ENCODE results near the gene DACH1. TPM values are rescaled to one million over a fixed set of nuclear protein-coding genes. Genes with fewer than 3 reads are reported as not detected.

The DACH1 gene
- total and polyA plus RNA-seq, 3 experiments from 2014 or later = not detected

DNA sequence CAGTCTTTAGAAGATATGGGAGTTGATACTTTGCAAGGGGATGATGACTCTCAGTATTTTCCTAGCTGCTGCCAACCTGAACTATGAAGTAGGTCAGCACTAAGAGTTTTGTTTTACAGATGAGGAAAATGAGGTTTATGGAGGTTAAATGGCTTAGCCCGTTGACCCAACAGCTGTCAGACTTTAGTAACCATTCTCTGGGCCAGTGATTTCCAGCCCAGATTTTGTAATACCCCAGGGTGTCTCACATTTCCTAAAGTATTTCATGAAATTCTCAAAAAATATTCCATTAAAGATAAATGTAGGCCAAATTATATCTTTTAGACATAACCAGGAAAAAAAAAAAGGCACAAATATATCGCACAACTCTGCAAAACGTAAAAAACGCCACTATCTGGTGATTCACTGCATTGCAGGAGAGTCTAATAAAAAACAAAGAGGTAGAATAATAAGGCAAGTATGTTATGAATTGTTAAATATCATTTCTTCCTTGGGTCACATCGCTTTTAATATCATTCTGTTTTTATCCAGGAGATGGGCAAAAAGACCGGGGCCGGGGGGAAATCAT is 112.5 kb downstream of the DACH1 start:
- Mint-ChIP-seq H3K27ac (no peak overlapping the region), H3K4me1 (no peaks in the 10 kb centered on the region), H3K4me3 (no peak overlapping the region), H3K9me3 (peaks cover 0 to 10% (median 0%) of the 10 kb centered on the region in 5 donors), H3K36me3 (no peaks in the 10 kb centered on the region), H3K27me3 (no peaks in the 10 kb centered on the region)
- H3K4me1 ChIP-seq (ENCODE audit: insufficient read depth, low read length) = no peaks in the 10 kb centered on the region
- no peaks in the 10 kb centered on the region for H3K9me3 ChIP-seq (ENCODE audit: low read length)
- ChIA-PET CTCF (no interaction called here), POLR2A (no interaction called here)
- no peak overlapping the region for H3K4me3 ChIP-seq (ENCODE audit: low read length)
- no peak for DNase-seq
- no peak overlapping the region for H3K27ac ChIP-seq (ENCODE audit: low read depth, low read length)
- no peaks in the 10 kb centered on the region for H3K27me3 ChIP-seq (ENCODE audit: insufficient read depth, low read length, poor library complexity, severe bottlenecking)
- H3K36me3 ChIP-seq (ENCODE audit: insufficient read depth, low read length) = no peaks in the 10 kb centered on the region

DNA sequence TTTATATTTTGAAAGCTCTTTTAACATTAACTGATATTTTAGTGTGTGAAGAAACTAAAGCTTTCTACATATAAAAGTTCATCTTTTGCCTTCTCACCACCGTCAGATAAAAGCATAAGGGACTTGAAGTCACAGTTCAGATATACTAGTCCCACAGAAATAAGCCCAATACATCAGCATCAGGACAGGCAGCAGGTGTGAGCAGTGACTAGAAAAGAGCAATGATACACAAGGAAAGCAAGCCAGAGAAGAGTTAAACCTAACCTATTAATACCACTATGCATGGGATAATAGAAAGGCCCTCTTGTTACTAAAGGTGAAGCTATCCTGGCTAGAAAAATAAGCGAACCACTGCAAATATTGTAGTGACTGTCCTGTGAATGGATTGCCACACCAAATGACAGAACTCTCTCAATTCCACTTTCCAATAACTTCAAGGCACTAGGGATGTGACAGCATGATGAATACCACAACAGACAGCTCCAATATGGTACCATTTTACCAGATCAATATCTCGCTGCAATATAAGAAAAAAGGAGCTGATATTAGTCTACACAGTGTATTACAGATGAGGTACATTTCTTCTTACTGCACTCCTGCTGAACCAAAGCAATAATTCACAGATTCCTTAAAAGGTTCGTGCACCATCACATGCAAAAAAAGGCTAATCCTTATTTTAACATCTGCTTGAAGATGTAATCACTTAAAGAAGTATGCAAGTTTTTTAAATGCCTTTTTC is 114.1 kb downstream of the DACH1 start:
- Mint-ChIP-seq H3K9me3 (peaks cover 0 to 11% (median 0%) of the 10 kb centered on the region in 5 donors), H3K27ac (no peak overlapping the region), H3K4me3 (no peak overlapping the region), H3K27me3 (peaks cover 0 to 1% of the 10 kb centered on the region in 2 donors), H3K36me3 (no peaks in the 10 kb centered on the region), H3K4me1 (no peaks in the 10 kb centered on the region)
- H3K9me3 ChIP-seq (ENCODE audit: low read length) = no peaks in the 10 kb centered on the region
- POLR2A ChIA-PET = no interaction called here
- no peak overlapping the region for H3K27ac ChIP-seq (ENCODE audit: low read depth, low read length)
- CTCF ChIA-PET = no interaction called here
- no peak overlapping the region for H3K4me3 ChIP-seq (ENCODE audit: low read length)
- no peak for DNase-seq
- no peaks in the 10 kb centered on the region for H3K27me3 ChIP-seq (ENCODE audit: insufficient read depth, low read length, poor library complexity, severe bottlenecking)
- H3K36me3 ChIP-seq (ENCODE audit: insufficient read depth, low read length) = no peaks in the 10 kb centered on the region
- H3K4me1 ChIP-seq (ENCODE audit: insufficient read depth, low read length) = no peaks in the 10 kb centered on the region

DNA sequence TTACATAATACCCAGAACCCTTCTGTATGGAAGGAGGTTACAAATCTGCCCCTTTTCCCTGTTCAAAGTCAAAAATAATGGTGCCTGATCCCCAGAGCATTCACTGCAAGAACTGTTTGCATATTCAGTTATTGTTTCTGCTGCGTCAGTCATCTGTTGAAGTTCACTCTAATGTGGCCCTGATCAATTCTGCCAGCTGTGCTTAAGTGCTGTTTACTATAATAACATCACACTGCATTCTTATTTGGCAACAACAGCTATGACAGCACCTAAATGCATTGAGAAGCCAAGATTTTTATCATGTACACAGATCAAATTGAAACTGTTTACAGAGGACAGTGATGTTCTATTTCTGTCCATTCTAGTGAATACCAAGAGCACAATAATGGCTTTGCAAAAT is 115.9 kb downstream of the DACH1 start:
- DNase-seq = no peak
- no peaks in the 10 kb centered on the region for H3K4me1 ChIP-seq (ENCODE audit: insufficient read depth, low read length)
- H3K27me3 ChIP-seq (ENCODE audit: insufficient read depth, low read length, poor library complexity, severe bottlenecking) = no peaks in the 10 kb centered on the region
- H3K27ac ChIP-seq (ENCODE audit: low read depth, low read length) = no peak overlapping the region
- Mint-ChIP-seq H3K36me3 (no peaks in the 10 kb centered on the region), H3K27ac (no peak overlapping the region), H3K9me3 (peaks cover 0 to 9% (median 0%) of the 10 kb centered on the region in 5 donors), H3K4me3 (no peak overlapping the region), H3K27me3 (peaks cover 0 to 1% of the 10 kb centered on the region in 2 donors), H3K4me1 (no peaks in the 10 kb centered on the region)
- H3K36me3 ChIP-seq (ENCODE audit: insufficient read depth, low read length) = no peaks in the 10 kb centered on the region
- no peaks in the 10 kb centered on the region for H3K9me3 ChIP-seq (ENCODE audit: low read length)
- H3K4me3 ChIP-seq (ENCODE audit: low read length) = no peak overlapping the region
- POLR2A ChIA-PET = no interaction called here
- CTCF ChIA-PET = no interaction called here

DNA sequence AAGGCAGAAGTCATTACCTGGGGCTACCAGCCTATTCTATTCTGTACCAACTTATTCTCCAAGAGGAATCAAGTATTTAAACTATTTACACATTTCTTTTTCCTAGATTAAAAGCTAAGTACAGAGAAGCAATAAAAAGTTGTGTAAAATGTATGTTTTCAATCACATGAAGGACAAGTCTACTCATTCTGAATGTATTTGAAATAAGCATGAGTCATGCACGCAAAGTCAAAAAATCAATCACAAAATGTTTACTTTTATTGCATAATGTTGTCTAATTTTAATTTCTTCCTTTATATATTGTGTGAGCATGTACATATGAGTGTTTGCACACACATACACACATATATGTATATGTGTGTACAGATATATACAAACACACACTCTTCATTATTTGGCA is 136.7 kb downstream of the DACH1 start:
- Histone ChIP-seq H3K27ac (ENCODE audit: low read depth, low read length) (no peak overlapping the region), H3K36me3 (ENCODE audit: insufficient read depth, low read length) (no peaks in the 10 kb centered on the region), H3K4me3 (ENCODE audit: low read length) (no peak overlapping the region), H3K4me1 (ENCODE audit: insufficient read depth, low read length) (no peaks in the 10 kb centered on the region), H3K27me3 (ENCODE audit: insufficient read depth, low read length, poor library complexity, severe bottlenecking) (no peaks in the 10 kb centered on the region), H3K9me3 (ENCODE audit: low read length) (no peaks in the 10 kb centered on the region)
- peaks cover 0 to 6% (median 4%) of the 10 kb centered on the region in 5 donors for H3K9me3 Mint-ChIP-seq
- peaks cover 0 to 1% of the 10 kb centered on the region in 2 donors for H3K27me3 Mint-ChIP-seq
- ChIA-PET POLR2A (no interaction called here), CTCF (no interaction called here)
- no peaks in the 10 kb centered on the region for H3K4me1 Mint-ChIP-seq
- no peak overlapping the region for H3K27ac Mint-ChIP-seq
- DNase-seq = no peak
- H3K36me3 Mint-ChIP-seq = no peaks in the 10 kb centered on the region
- H3K4me3 Mint-ChIP-seq = no peak overlapping the region

DNA sequence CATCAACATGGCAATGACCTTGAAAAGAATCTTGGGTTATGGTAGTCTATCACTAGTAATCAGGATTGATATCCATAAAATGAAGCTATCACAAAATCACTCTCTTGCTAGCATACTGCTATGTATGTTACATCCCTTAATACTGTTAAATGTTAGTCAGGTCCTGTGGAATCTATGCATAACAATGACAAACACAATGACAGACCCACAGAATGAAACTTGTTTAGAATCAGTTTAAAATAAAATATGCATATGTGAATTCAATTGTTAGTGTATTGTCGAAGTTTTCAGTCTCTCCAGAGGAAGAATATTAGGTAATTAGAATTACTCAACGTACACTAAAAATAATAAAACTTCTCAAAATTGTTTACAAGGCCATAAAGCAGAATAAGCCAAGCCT is 137.6 kb downstream of the DACH1 start:
- Histone ChIP-seq H3K9me3 (ENCODE audit: low read length) (no peaks in the 10 kb centered on the region), H3K27ac (ENCODE audit: low read depth, low read length) (no peak overlapping the region), H3K36me3 (ENCODE audit: insufficient read depth, low read length) (no peaks in the 10 kb centered on the region), H3K4me3 (ENCODE audit: low read length) (no peak overlapping the region), H3K4me1 (ENCODE audit: insufficient read depth, low read length) (no peaks in the 10 kb centered on the region), H3K27me3 (ENCODE audit: insufficient read depth, low read length, poor library complexity, severe bottlenecking) (no peaks in the 10 kb centered on the region)
- CTCF ChIA-PET = no interaction called here
- Mint-ChIP-seq H3K4me1 (no peaks in the 10 kb centered on the region), H3K4me3 (no peak overlapping the region), H3K27ac (no peak overlapping the region), H3K27me3 (peaks cover 0 to 1% of the 10 kb centered on the region in 2 donors), H3K9me3 (peaks cover 0 to 6% (median 4%) of the 10 kb centered on the region in 5 donors), H3K36me3 (no peaks in the 10 kb centered on the region)
- DNase-seq = no peak
- POLR2A ChIA-PET = no interaction called here

DNA sequence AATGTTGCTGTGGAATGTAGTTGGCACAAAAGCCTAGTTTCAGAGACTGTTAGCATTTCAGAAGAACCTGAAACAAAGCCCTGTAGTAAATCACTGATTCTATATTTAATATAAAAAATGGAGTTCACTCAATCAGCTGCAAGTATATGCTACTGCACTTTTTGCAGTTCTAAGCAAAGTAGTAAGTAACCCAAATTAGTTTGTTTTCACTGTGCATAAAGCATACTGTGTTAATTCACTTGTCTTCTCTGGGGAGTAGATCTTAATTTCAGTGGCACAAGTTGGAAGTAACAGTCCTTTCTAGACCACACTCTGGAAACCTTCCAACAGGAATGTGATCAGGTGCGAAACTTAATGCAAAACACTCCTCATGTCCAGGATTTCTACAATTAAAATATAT is 139.3 kb downstream of the DACH1 start:
- Histone ChIP-seq H3K4me3 (ENCODE audit: low read length) (no peak overlapping the region), H3K4me1 (ENCODE audit: insufficient read depth, low read length) (no peaks in the 10 kb centered on the region), H3K36me3 (ENCODE audit: insufficient read depth, low read length) (no peaks in the 10 kb centered on the region), H3K27me3 (ENCODE audit: insufficient read depth, low read length, poor library complexity, severe bottlenecking) (no peaks in the 10 kb centered on the region), H3K27ac (ENCODE audit: low read depth, low read length) (no peak overlapping the region), H3K9me3 (ENCODE audit: low read length) (no peaks in the 10 kb centered on the region)
- Mint-ChIP-seq H3K36me3 (no peaks in the 10 kb centered on the region), H3K4me3 (no peak overlapping the region), H3K27me3 (peaks cover 0 to 1% of the 10 kb centered on the region in 2 donors), H3K9me3 (peaks cover 0 to 5% (median 4%) of the 10 kb centered on the region in 5 donors), H3K27ac (no peak overlapping the region), H3K4me1 (no peaks in the 10 kb centered on the region)
- ChIA-PET POLR2A (no interaction called here), CTCF (no interaction called here)
- DNase-seq = no peak

DNA sequence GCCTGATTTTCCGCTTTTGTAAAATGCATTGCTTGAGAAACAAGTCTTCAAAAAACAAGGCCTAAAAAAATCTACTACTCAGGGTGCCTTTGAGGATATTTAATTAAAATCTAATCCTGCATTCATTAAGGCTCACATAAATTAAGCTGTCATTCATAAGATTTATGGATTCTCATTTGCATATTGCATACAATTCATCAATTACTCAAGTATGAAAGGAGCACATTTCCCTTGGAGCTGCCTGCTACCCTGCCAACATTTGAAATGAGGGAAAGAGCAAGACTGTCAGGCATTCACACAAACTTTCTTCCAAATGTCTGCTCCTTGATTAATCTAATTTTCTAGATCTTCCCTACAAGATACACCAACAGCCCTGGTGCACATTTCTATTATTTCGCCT is 140.0 kb downstream of the DACH1 start:
- Mint-ChIP-seq H3K27me3 (no peaks in the 10 kb centered on the region), H3K27ac (no peak overlapping the region), H3K36me3 (no peaks in the 10 kb centered on the region), H3K4me1 (no peaks in the 10 kb centered on the region), H3K9me3 (peaks cover 0 to 5% (median 4%) of the 10 kb centered on the region in 5 donors), H3K4me3 (no peak overlapping the region)
- no peak for DNase-seq
- H3K36me3 ChIP-seq (ENCODE audit: insufficient read depth, low read length) = no peaks in the 10 kb centered on the region
- POLR2A ChIA-PET = no interaction called here
- no peaks in the 10 kb centered on the region for H3K27me3 ChIP-seq (ENCODE audit: insufficient read depth, low read length, poor library complexity, severe bottlenecking)
- no peak overlapping the region for H3K4me3 ChIP-seq (ENCODE audit: low read length)
- no peaks in the 10 kb centered on the region for H3K4me1 ChIP-seq (ENCODE audit: insufficient read depth, low read length)
- H3K9me3 ChIP-seq (ENCODE audit: low read length) = no peaks in the 10 kb centered on the region
- CTCF ChIA-PET = no interaction called here
- no peak overlapping the region for H3K27ac ChIP-seq (ENCODE audit: low read depth, low read length)

DNA sequence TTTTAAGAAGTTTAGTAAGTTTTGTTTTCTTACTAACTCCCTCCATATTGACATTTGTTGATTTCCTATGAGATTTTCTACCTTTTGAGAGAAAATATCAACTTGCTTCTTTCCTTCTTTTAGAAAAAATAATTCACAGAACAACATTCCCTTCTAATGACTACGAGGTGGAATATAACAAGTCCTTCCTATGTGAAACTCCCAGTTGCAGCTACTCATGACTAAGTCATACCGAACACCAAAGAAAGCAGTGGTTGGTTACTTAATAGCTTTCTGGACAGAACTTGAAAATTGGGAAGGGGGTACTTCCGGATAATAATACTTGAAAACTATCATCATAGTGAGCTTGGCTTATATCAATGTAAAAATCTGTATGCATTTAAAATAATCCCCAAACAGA is 144.8 kb downstream of the DACH1 start:
- no peaks in the 10 kb centered on the region for H3K4me1 ChIP-seq (ENCODE audit: insufficient read depth, low read length)
- POLR2A ChIA-PET = no interaction called here
- no peak overlapping the region for H3K4me3 Mint-ChIP-seq

More for the DNA sequence above, 144.8 kb downstream of the DACH1 start:
- Mint-ChIP-seq H3K27me3 (no peaks in the 10 kb centered on the region), H3K4me1 (no peaks in the 10 kb centered on the region), H3K9me3 (peaks cover 0 to 3% (median 0%) of the 10 kb centered on the region in 5 donors), H3K27ac (no peak overlapping the region), H3K36me3 (no peaks in the 10 kb centered on the region)
- no peak overlapping the region for H3K4me3 ChIP-seq (ENCODE audit: low read length)
- no peak for DNase-seq
- no peaks in the 10 kb centered on the region for H3K27me3 ChIP-seq (ENCODE audit: insufficient read depth, low read length, poor library complexity, severe bottlenecking)
- no peaks in the 10 kb centered on the region for H3K36me3 ChIP-seq (ENCODE audit: insufficient read depth, low read length)
- H3K27ac ChIP-seq (ENCODE audit: low read depth, low read length) = no peak overlapping the region
- CTCF ChIA-PET = no interaction called here
- no peaks in the 10 kb centered on the region for H3K9me3 ChIP-seq (ENCODE audit: low read length)

Measured in CD8-positive, alpha-beta memory T cell (primary cell).